Measurements from ENCODE around the gene PTGDS.

The PTGDS gene

GRCh38 chr9:136954270-136955083, 22.8 kb upstream of the PTGDS start:
- no peak for ATAC-seq
- TF ChIP-seq, protein P1, sequence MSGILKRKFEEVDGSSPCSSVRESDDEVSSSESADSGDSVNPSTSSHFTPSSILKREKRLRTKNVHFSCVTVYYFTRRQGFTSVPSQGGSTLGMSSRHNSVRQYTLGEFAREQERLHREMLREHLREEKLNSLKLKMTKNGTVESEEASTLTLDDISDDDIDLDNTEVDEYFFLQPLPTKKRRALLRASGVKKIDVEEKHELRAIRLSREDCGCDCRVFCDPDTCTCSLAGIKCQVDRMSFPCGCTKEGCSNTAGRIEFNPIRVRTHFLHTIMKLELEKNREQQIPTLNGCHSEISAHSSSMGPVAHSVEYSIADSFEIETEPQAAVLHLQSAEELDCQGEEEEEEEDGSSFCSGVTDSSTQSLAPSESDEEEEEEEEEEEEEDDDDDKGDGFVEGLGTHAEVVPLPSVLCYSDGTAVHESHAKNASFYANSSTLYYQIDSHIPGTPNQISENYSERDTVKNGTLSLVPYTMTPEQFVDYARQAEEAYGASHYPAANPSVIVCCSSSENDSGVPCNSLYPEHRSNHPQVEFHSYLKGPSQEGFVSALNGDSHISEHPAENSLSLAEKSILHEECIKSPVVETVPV (CRISPR knock-in tag; IDR thresholded peaks at IDR 0.05), result no peak
- no peak for TF ChIP-seq ZFP30 (CRISPR knock-in tag; IDR thresholded peaks at IDR 0.05)
- no peak for TF ChIP-seq TCF4 (CRISPR knock-in tag; IDR thresholded peaks at IDR 0.05; ENCODE audit: borderline replicate concordance)
- TF ChIP-seq ZFP3 (CRISPR knock-in tag; IDR thresholded peaks at IDR 0.05), result no peak

DNA sequence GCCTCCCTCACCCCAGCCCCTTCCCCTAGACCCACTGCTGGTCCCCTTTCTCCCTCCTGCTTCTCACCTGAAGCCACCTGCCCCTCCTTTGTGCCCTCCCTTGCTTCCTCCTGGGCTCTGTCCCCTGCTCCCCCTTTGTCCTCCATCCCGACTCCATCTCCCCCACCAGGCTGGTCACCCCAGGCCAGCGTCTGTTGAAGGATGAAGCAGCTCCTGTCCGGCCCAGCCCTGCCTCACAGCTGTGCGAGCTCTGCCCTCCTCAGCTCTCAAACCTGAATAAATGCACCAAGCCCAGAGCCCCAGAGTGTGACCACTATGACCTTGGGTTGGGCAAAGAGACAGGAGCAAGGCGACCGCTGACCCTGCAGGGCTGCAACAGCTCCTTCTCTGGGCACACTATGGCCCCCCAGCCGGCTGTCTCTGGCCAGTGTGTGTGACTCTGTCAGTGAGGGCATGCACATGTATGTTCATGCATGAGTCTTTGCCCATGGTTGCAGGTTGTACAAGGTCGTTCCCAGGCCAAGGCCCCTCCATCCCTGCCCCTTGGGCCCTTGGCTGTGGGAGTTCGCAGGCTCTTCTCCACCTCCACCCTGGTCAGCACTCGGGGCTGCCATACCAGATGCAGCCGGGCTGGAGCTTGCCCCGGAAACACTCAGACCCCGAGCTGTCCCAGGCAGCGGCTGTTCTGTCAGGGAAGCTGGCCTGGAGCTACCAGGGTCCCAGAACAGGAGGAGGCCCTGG, 21.9 kb upstream of the PTGDS start:
- no peak for ATAC-seq
- TF ChIP-seq ISL1 (CRISPR knock-in tag; IDR thresholded peaks at IDR 0.05) (no peak), CREB5 (CRISPR knock-in tag; IDR thresholded peaks at IDR 0.05; ENCODE audit: low read depth) (no peak), OSR1 (CRISPR knock-in tag; IDR thresholded peaks at IDR 0.05) (no peak), SNAI2 (CRISPR knock-in tag; IDR thresholded peaks at IDR 0.05) (no peak), ZFP30 (CRISPR knock-in tag; IDR thresholded peaks at IDR 0.05) (no peak), POU6F1 (CRISPR knock-in tag; IDR thresholded peaks at IDR 0.05; ENCODE audit: borderline replicate concordance, low read depth) (no peak), ZNF565 (CRISPR knock-in tag; conservative IDR thresholded peaks at IDR 0.05; ENCODE audit: low read depth) (no peak)

DNA sequence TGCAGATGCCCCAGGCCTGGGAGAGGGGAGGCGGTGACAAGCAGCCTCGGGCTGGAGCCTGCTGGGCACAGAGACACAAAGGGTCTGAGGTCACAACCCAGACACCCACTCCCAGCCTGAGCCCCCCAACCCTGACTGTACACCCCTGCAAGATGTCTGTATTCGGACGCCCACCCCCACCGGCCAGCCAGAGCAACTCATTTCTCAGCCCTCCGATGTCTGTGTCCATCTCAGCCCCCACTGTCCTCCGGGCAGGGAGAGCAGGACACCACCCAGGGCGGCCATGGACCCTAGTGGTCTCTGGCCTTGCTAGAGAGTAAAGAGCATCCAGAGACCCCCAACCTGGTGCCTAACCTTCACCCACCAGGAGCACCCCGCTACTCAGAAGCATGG, 21.4 kb upstream of the PTGDS start:
- ATAC-seq, result no peak
- no peak for TF ChIP-seq ZNF8 (CRISPR knock-in tag; IDR thresholded peaks at IDR 0.05)
- no peak for TF ChIP-seq ZFP30 (CRISPR knock-in tag; IDR thresholded peaks at IDR 0.05)
- no peak for TF ChIP-seq ISL1 (CRISPR knock-in tag; IDR thresholded peaks at IDR 0.05)
- no peak for TF ChIP-seq ZFP3 (CRISPR knock-in tag; IDR thresholded peaks at IDR 0.05)
- TF ChIP-seq PPARA (CRISPR knock-in tag; IDR thresholded peaks at IDR 0.05; ENCODE audit: borderline replicate concordance), result no peak
- no peak for TF ChIP-seq ZNF565 (CRISPR knock-in tag; conservative IDR thresholded peaks at IDR 0.05; ENCODE audit: low read depth)
- no peak for TF ChIP-seq POU6F1 (CRISPR knock-in tag; IDR thresholded peaks at IDR 0.05; ENCODE audit: borderline replicate concordance, low read depth)
- TF ChIP-seq SNAI2 (CRISPR knock-in tag; IDR thresholded peaks at IDR 0.05), result no peak
- TF ChIP-seq RARB (CRISPR knock-in tag; IDR thresholded peaks at IDR 0.05), result no peak
- no peak for TF ChIP-seq GLIS3 (CRISPR knock-in tag; IDR thresholded peaks at IDR 0.05)
- TF ChIP-seq ZNF70 (CRISPR knock-in tag; IDR thresholded peaks at IDR 0.05), result no peak
- TF ChIP-seq, protein P2, sequence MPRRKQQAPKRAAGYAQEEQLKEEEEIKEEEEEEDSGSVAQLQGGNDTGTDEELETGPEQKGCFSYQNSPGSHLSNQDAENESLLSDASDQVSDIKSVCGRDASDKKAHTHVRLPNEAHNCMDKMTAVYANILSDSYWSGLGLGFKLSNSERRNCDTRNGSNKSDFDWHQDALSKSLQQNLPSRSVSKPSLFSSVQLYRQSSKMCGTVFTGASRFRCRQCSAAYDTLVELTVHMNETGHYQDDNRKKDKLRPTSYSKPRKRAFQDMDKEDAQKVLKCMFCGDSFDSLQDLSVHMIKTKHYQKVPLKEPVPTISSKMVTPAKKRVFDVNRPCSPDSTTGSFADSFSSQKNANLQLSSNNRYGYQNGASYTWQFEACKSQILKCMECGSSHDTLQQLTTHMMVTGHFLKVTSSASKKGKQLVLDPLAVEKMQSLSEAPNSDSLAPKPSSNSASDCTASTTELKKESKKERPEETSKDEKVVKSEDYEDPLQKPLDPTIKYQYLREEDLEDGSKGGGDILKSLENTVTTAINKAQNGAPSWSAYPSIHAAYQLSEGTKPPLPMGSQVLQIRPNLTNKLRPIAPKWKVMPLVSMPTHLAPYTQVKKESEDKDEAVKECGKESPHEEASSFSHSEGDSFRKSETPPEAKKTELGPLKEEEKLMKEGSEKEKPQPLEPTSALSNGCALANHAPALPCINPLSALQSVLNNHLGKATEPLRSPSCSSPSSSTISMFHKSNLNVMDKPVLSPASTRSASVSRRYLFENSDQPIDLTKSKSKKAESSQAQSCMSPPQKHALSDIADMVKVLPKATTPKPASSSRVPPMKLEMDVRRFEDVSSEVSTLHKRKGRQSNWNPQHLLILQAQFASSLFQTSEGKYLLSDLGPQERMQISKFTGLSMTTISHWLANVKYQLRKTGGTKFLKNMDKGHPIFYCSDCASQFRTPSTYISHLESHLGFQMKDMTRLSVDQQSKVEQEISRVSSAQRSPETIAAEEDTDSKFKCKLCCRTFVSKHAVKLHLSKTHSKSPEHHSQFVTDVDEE (CRISPR knock-in tag; IDR thresholded peaks at IDR 0.05), result no peak

- no peak for ATAC-seq
- no peak for TF ChIP-seq GLIS3 (CRISPR knock-in tag; IDR thresholded peaks at IDR 0.05)
- TF ChIP-seq PATZ1 (CRISPR knock-in tag; IDR thresholded peaks at IDR 0.05; ENCODE audit: borderline replicate concordance), result no peak
- no peak for TF ChIP-seq RARB (CRISPR knock-in tag; IDR thresholded peaks at IDR 0.05)
- no peak for TF ChIP-seq SNAI2 (CRISPR knock-in tag; IDR thresholded peaks at IDR 0.05)
- TF ChIP-seq CREB5 (CRISPR knock-in tag; IDR thresholded peaks at IDR 0.05; ENCODE audit: low read depth), result no peak
- no peak for TF ChIP-seq TCF4 (CRISPR knock-in tag; IDR thresholded peaks at IDR 0.05; ENCODE audit: borderline replicate concordance)
- TF ChIP-seq, protein P2 (CRISPR knock-in tag; IDR thresholded peaks at IDR 0.05), result no peak
Observed at GRCh38 chr9:136956604-136957003, 20.7 kb upstream of the PTGDS start.

All from SK-N-SH treated with all-trans-retinoic acid at 6 μM for 48 hours (cell line).